Adrenal gland (tissue), 12 donors: Measurements from ENCODE around the gene FMO4. TPM values are rescaled to one million over a fixed set of nuclear protein-coding genes. Genes with fewer than 3 reads are reported as not detected.

Experiments
- DNase-seq, 7 donors: peaks; one replicate each; pipeline ENCODE4 v3.0.0-alpha.2; 2019 to 2020
- H3K27ac ChIP-seq, 5 donors: fragments of 200-600 bp; sonication (generic) in 4 of 5; 1 replicate in 3 of 5; 2 replicates in 2 of 5; pipeline versions ENCODE4 v1.5.1 to v1.8.0; 2016 to 2020; ENCODE audit warnings: mild to moderate bottlenecking in 1 of 5
- H3K27me3 ChIP-seq: fragments of 200-600 bp; 2 replicates; pipeline ENCODE4 v1.8.0; 2021
- H3K36me3 ChIP-seq, 2 donors: fragments of 200-600 bp; replicated peaks in 1 of 2; 1 replicate in 1 of 2; 2 replicates in 1 of 2; pipeline versions ENCODE4 v1.5.1 to v1.8.0; 2018 to 2022
- H3K4me1 ChIP-seq, 2 donors: fragments of 200-600 bp; replicated peaks in 1 of 2; 1 replicate in 1 of 2; 2 replicates in 1 of 2; pipeline versions ENCODE4 v1.5.1 to v1.8.0; 2018 to 2021
- H3K4me3 ChIP-seq, 4 donors: fragments of 200-600 bp; sonication (generic) in 3 of 4; one replicate each; pipeline ENCODE4 v1.5.1; 2016 to 2018
- H3K9me3 ChIP-seq, 3 donors: fragments of 200-600 bp; sonication (generic) in 1 of 3; replicated peaks in 1 of 3; 1 replicate in 2 of 3; 2 replicates in 1 of 3; pipeline versions ENCODE4 v1.5.1 to v1.8.0; 2016 to 2021
- CTCF ChIP-seq, 6 experiments: fragments of 450-650 bp in 4 of 6; fragments of 200-600 bp in 2 of 6; sonication (generic) in 1 of 6; IDR thresholded peaks; 1 replicate in 5 of 6; 2 replicates in 1 of 6; pipeline versions ENCODE4 v1.5.1 to v1.8.0; 2016 to 2021; ENCODE audit warnings: antibody characterized with exemption in 6 of 6, mild to moderate bottlenecking in 2 of 6, moderate library complexity in 1 of 6
- POLR2A ChIP-seq, 2 donors: fragments of 450-650 bp; IDR thresholded peaks; one replicate each; pipeline ENCODE4 v1.6.1; 2017; ENCODE audit warnings: antibody characterized with exemption in 2 of 2, mild to moderate bottlenecking in 2 of 2, moderate library complexity in 1 of 2
- WGBS, 4 donors: extraction: QIAGEN DNeasy Blood & Tissue Kit in 2 of 4; methylation state at CpG; one replicate each; pipeline versions ENCODE4 v1.1.5 to v1.1.7; 2013 to 2017; 5-methylcytosine and 5-hydroxymethylcytosine counted together
- intact Hi-C, 2 donors: fragments of 100-400 bp; cut with DNase I; formaldehyde crosslinking; loops; one replicate each; pipeline versions ENCODE4 v1.14.1 to v1.15.0; 2022 to 2023
- polyA plus RNA-seq, 3 donors: library from polyadenylated mRNA; stranded (reverse); fragments of 200-250 nt in 2 of 3; fragments of 350-450 nt in 1 of 3; fragmentation: Illumina TruSeq in 1 of 3; extraction: RNeasy Lipid Tissue Mini Kit (QIAGEN cat#74804) in 1 of 3; gene quantifications; one replicate each; pipeline ENCODE4 v1.2.3, GENCODE V29; 2013 to 2014
- total RNA-seq, 9 donors: library from RNA; depleted of rRNA in 4 of 9; stranded (reverse); fragments of >200 nt in 4 of 9; fragments of 120-200 nt in 1 of 9; fragmentation: NEBNext Ultra II Directional in 1 of 9; extraction: Animal tissue kit (Norgen Biotek cat#: 25700) in 1 of 9; gene quantifications; one replicate each; pipeline versions ENCODE4 v1.1.0 to v1.2.4, GENCODE V29; 2013 to 2023
- donor health status: healthy with polysubstance abuse.
- donor health status: Bipolar disorder and iron deficiency.
- donor health status: DM: yes; HTN: yes; CAD: no.
- donor health status: DM: no; HTN: no; CAD: no.
- donor health status: DM: no; HTN: no; CAD: no.
- donor health status: DM: yes; HTN: yes; CAD: no.

The FMO4 gene
- total and polyA plus RNA-seq, 12 donors, result 1.7 to 11.4 (median 3.8) TPM

GRCh38 chr1:171295821-171296220 is 18.2 kb upstream of the FMO4 start:
- Histone ChIP-seq H3K36me3 (no peaks in the 10 kb centered on the region), H3K9me3 (peaks cover 0 to 9% (median 8%) of the 10 kb centered on the region in 3 donors), H3K27me3 (no peaks in the 10 kb centered on the region), H3K27ac (no peak overlapping the region), H3K4me3 (no peak overlapping the region), H3K4me1 (no peaks in the 10 kb centered on the region)
- no peak for DNase-seq
- 68 to 77% (median 74%) methylated on average over 3 of the region's 3 CpGs for WGBS, 4 donors
- no peak for TF ChIP-seq CTCF (IDR thresholded peaks at IDR 0.05)
- no peak for TF ChIP-seq POLR2A (IDR thresholded peaks at IDR 0.05)
- intact Hi-C loops, result no loop called here

- 59 to 81% (median 75%) methylated on average over 2 of the region's 2 CpGs for WGBS, 4 donors
- H3K4me1 ChIP-seq, result no peaks in the 10 kb centered on the region
Measured at GRCh38 chr1:171296897-171297296, 17.1 kb upstream of the FMO4 start.

GRCh38 chr1:171298696-171299095 is 15.3 kb upstream of the FMO4 start:
- Histone ChIP-seq H3K36me3 (no peaks in the 10 kb centered on the region), H3K27ac (no peak overlapping the region), H3K9me3 (peaks cover 0 to 10% (median 9%) of the 10 kb centered on the region in 3 donors), H3K4me1 (no peaks in the 10 kb centered on the region), H3K4me3 (no peak overlapping the region), H3K27me3 (no peaks in the 10 kb centered on the region)
- TF ChIP-seq POLR2A (IDR thresholded peaks at IDR 0.05) (no peak), CTCF (IDR thresholded peaks at IDR 0.05) (no peak)
- intact Hi-C loops, result no loop called here
- WGBS, 4 donors, result 61 to 74% (median 66%) methylated on average over 4 of the region's 4 CpGs
- no peak for DNase-seq

More at GRCh38 chr1:171296897-171297296, 17.1 kb upstream of the FMO4 start:
- Histone ChIP-seq H3K27me3 (no peaks in the 10 kb centered on the region), H3K9me3 (peaks cover 0 to 10% (median 9%) of the 10 kb centered on the region in 3 donors), H3K4me3 (no peak overlapping the region), H3K36me3 (no peaks in the 10 kb centered on the region), H3K27ac (no peak overlapping the region)
- TF ChIP-seq CTCF (IDR thresholded peaks at IDR 0.05) (no peak), POLR2A (IDR thresholded peaks at IDR 0.05) (no peak)
- intact Hi-C loops, result no loop called here
- no peak for DNase-seq

- no peak overlapping the region for H3K27ac ChIP-seq
- no peaks in the 10 kb centered on the region for H3K27me3 ChIP-seq
- no peak for TF ChIP-seq CTCF (IDR thresholded peaks at IDR 0.05)
- no peak for TF ChIP-seq POLR2A (IDR thresholded peaks at IDR 0.05)
- no peak for DNase-seq
- no peaks in the 10 kb centered on the region for H3K4me1 ChIP-seq
- H3K9me3 ChIP-seq, result peaks cover 0 to 10% (median 9%) of the 10 kb centered on the region in 3 donors
- 67 to 86% (median 82%) methylated on average over 2 of the region's 2 CpGs for WGBS, 4 donors
- intact Hi-C loops, result no loop called here
- no peaks in the 10 kb centered on the region for H3K36me3 ChIP-seq
- no peak overlapping the region for H3K4me3 ChIP-seq
Measured at GRCh38 chr1:171299342-171299741, 14.6 kb upstream of the FMO4 start.
